ENCODE results near the gene CALCOCO1.
"Not testable (repeated sequence)": the region's sequence is repeated elsewhere in the genome, so short reads cannot be mapped to it uniquely, and the experiment has no call there.

Gene CALCOCO1

GRCh38 chr12:53727310-53728041, at the start of gene CALCOCO1:
Gene CALCOCO1, minus strand, starts transcription at chr12:53727452. Its CDS starts 2,210 bp downstream, at chr12:53725242.
- DNase-seq (ENCODE audit: low read depth): peak; percentile 92

- DNase-seq (ENCODE audit: low read depth): no peak
Observed at GRCh38 chr12:53776872-53777271, 49.6 kb upstream of the CALCOCO1 start.

- no peak for DNase-seq (ENCODE audit: low read depth)
Observed at GRCh38 chr12:53775478-53776145, 48.4 kb upstream of the CALCOCO1 start.

GRCh38 chr12:53770281-53770680, 43.0 kb upstream of the CALCOCO1 start:
- peak; percentile 89 for DNase-seq (ENCODE audit: low read depth)

- DNase-seq (ENCODE audit: low read depth): no peak
Observed at GRCh38 chr12:53768976-53769375, 41.7 kb upstream of the CALCOCO1 start.

- DNase-seq (ENCODE audit: low read depth): no peak
Observed at GRCh38 chr12:53766881-53767280, 39.6 kb upstream of the CALCOCO1 start.

- DNase-seq (ENCODE audit: low read depth): no peak
Observed at GRCh38 chr12:53765891-53766290, 38.6 kb upstream of the CALCOCO1 start.

GRCh38 chr12:53764615-53765014, 37.4 kb upstream of the CALCOCO1 start:
- no peak for DNase-seq (ENCODE audit: low read depth)

- not testable (repeated sequence) for DNase-seq (ENCODE audit: low read depth)
Observed at GRCh38 chr12:53762793-53763192, 35.5 kb upstream of the CALCOCO1 start.

- no peak for DNase-seq (ENCODE audit: low read depth)
Observed at GRCh38 chr12:53761306-53761705, 34.1 kb upstream of the CALCOCO1 start.

- no peak for DNase-seq (ENCODE audit: low read depth)
Observed at GRCh38 chr12:53759261-53759660, 32.0 kb upstream of the CALCOCO1 start.

- DNase-seq (ENCODE audit: low read depth): no peak
Observed at GRCh38 chr12:53758730-53759103, 31.5 kb upstream of the CALCOCO1 start.

- no peak for DNase-seq (ENCODE audit: low read depth)
Observed at GRCh38 chr12:53758081-53758729, 31.0 kb upstream of the CALCOCO1 start.

GRCh38 chr12:53757101-53757770, 30.0 kb upstream of the CALCOCO1 start:
- no peak for DNase-seq (ENCODE audit: low read depth)

- no peak for DNase-seq (ENCODE audit: low read depth)
Observed at GRCh38 chr12:53756300-53757100, 29.2 kb upstream of the CALCOCO1 start.

GRCh38 chr12:53755893-53756292, 28.6 kb upstream of the CALCOCO1 start:
- DNase-seq (ENCODE audit: low read depth): no peak

- DNase-seq (ENCODE audit: low read depth): no peak
Observed at GRCh38 chr12:53755451-53755891, 28.2 kb upstream of the CALCOCO1 start.

GRCh38 chr12:53754633-53755264, 27.5 kb upstream of the CALCOCO1 start:
- no peak for DNase-seq (ENCODE audit: low read depth)

- DNase-seq (ENCODE audit: low read depth): no peak
Observed at GRCh38 chr12:53754188-53754585, 26.9 kb upstream of the CALCOCO1 start.

GRCh38 chr12:53752621-53753020, 25.4 kb upstream of the CALCOCO1 start:
- no peak for DNase-seq (ENCODE audit: low read depth)

GRCh38 chr12:53752192-53752601, 24.9 kb upstream of the CALCOCO1 start:
- no peak for DNase-seq (ENCODE audit: low read depth)

All from non-pigmented ciliary epithelial cell (primary cell).